Mesenchymal stem cell (in vitro differentiated cells and primary cell): ENCODE data around the gene ZDHHC18.

ENCODE experiments used
- DNase-seq: peaks from one replicate; pipeline ENCODE4 v3.0.0-alpha.2; 2013
- H2AFZ ChIP-seq: one replicate; pipeline ENCODE4 v1.6.1; 2013; ENCODE audit warnings: low read depth, mild to moderate bottlenecking, control low read depth, inconsistent platforms, low read length, moderate library complexity
- H2AK5ac ChIP-seq: 2 replicates; pipeline ENCODE4 v1.6.1; 2013; ENCODE audit warnings: low read length, moderate library complexity, mild to moderate bottlenecking, inconsistent platforms; ENCODE audit not compliant: severe bottlenecking
- H2BK120ac ChIP-seq: one replicate; pipeline ENCODE4 v1.6.1; 2013; ENCODE audit warnings: low read depth, mild to moderate bottlenecking, inconsistent platforms, low read length, moderate library complexity
- H2BK12ac ChIP-seq, 2 experiments: one replicate each; pipeline ENCODE4 v1.6.1; 2013; ENCODE audit warnings: inconsistent platforms in 2 of 2, low read length in 2 of 2, mild to moderate bottlenecking in 2 of 2, moderate library complexity in 2 of 2, control low read depth in 1 of 2
- H2BK15ac ChIP-seq: one replicate; pipeline ENCODE4 v1.6.1; 2013; ENCODE audit warnings: mild to moderate bottlenecking, low read depth, inconsistent platforms; ENCODE audit not compliant: poor library complexity, severe bottlenecking
- H2BK5ac ChIP-seq: 2 replicates; pipeline ENCODE4 v1.6.1; 2013; ENCODE audit warnings: low read depth, mild to moderate bottlenecking, low read length, control low read depth, inconsistent platforms; ENCODE audit not compliant: poor library complexity, severe bottlenecking
- H3K14ac ChIP-seq, 2 experiments: one replicate each; pipeline ENCODE4 v1.6.1; 2013; ENCODE audit warnings: inconsistent platforms in 2 of 2, low read length in 2 of 2, control low read depth in 1 of 2, mild to moderate bottlenecking in 1 of 2, moderate library complexity in 1 of 2
- H3K18ac ChIP-seq, 2 experiments: one replicate each; pipeline ENCODE4 v1.6.1; 2013; ENCODE audit warnings: inconsistent platforms in 2 of 2, low read length in 2 of 2, control low read depth in 1 of 2, low read depth in 1 of 2, mild to moderate bottlenecking in 1 of 2
- H3K23ac ChIP-seq, 2 experiments: one replicate each; pipeline ENCODE4 v1.6.1; 2013; ENCODE audit warnings: inconsistent platforms in 2 of 2, low read length in 2 of 2, mild to moderate bottlenecking in 2 of 2, moderate library complexity in 2 of 2, control low read depth in 1 of 2
- H3K27ac ChIP-seq: 2 replicates; pipeline ENCODE4 v1.5.1; 2013; ENCODE audit warnings: mild to moderate bottlenecking, moderate library complexity, low read length, control low read depth, inconsistent platforms; ENCODE audit not compliant: poor library complexity, severe bottlenecking
- H3K27me3 ChIP-seq, 2 experiments: 2 replicates each; pipeline versions ENCODE4 v1.6.1 to v1.7.0; 2013; ENCODE audit warnings: low read length in 2 of 2, mild to moderate bottlenecking in 2 of 2, moderate library complexity in 2 of 2, control low read depth in 1 of 2, inconsistent platforms in 1 of 2; ENCODE audit not compliant: control insufficient read depth in 1 of 2, insufficient read depth in 1 of 2
- H3K36me3 ChIP-seq, 2 experiments: 2 replicates each; pipeline versions ENCODE4 v1.6.1 to v1.7.0; 2013; ENCODE audit warnings: low read length in 2 of 2, control low read depth in 1 of 2, inconsistent platforms in 1 of 2, low read depth in 1 of 2, mild to moderate bottlenecking in 1 of 2; ENCODE audit not compliant: insufficient read depth in 2 of 2, control insufficient read depth in 1 of 2
- H3K4ac ChIP-seq, 2 experiments: one replicate each; pipeline ENCODE4 v1.6.1; 2013; ENCODE audit warnings: inconsistent platforms in 2 of 2, low read length in 2 of 2, mild to moderate bottlenecking in 2 of 2, moderate library complexity in 2 of 2, control low read depth in 1 of 2, low read depth in 1 of 2
- H3K4me1 ChIP-seq: 2 replicates; pipeline ENCODE4 v1.6.1; 2013; ENCODE audit warnings: low read depth, low read length, control low read depth; ENCODE audit not compliant: control insufficient read depth, insufficient read depth
- H3K4me2 ChIP-seq: 2 replicates; pipeline ENCODE4 v1.6.1; 2013; ENCODE audit warnings: low read length, mild to moderate bottlenecking, inconsistent platforms; ENCODE audit not compliant: poor library complexity, severe bottlenecking
- H3K4me3 ChIP-seq, 2 experiments: 2 replicates each; pipeline versions ENCODE4 v1.5.1 to v1.7.0; 2013; ENCODE audit warnings: low read length in 2 of 2, mild to moderate bottlenecking in 2 of 2, control low read depth in 1 of 2, low read depth in 1 of 2; ENCODE audit not compliant: insufficient read depth in 1 of 2
- H3K79me1 ChIP-seq: replicated peaks from 2 replicates; pipeline ENCODE4 v1.6.1; 2013; ENCODE audit warnings: mild to moderate bottlenecking, control low read depth, low read length, inconsistent platforms; ENCODE audit not compliant: poor library complexity, severe bottlenecking
- H3K9ac ChIP-seq: 2 replicates; pipeline ENCODE4 v1.7.0; 2013; ENCODE audit warnings: mild to moderate bottlenecking, low read length, moderate library complexity
- H3K9me3 ChIP-seq: 2 replicates; pipeline ENCODE4 v1.7.0; 2013; ENCODE audit warnings: mild to moderate bottlenecking, low read length; ENCODE audit not compliant: control insufficient read depth
- H4K8ac ChIP-seq: one replicate; pipeline ENCODE4 v1.6.1; 2013; ENCODE audit warnings: inconsistent platforms, mild to moderate bottlenecking, low read length, moderate library complexity
- H4K91ac ChIP-seq: one replicate; pipeline ENCODE4 v1.6.1; 2013; ENCODE audit warnings: mild to moderate bottlenecking, low read length, inconsistent platforms
- WGBS: methylation state at CpG from one replicate; pipeline ENCODE4 v1.1.7; 2013; ENCODE audit warnings: mixed read lengths; 5-methylcytosine and 5-hydroxymethylcytosine counted together

Gene ZDHHC18

DNA sequence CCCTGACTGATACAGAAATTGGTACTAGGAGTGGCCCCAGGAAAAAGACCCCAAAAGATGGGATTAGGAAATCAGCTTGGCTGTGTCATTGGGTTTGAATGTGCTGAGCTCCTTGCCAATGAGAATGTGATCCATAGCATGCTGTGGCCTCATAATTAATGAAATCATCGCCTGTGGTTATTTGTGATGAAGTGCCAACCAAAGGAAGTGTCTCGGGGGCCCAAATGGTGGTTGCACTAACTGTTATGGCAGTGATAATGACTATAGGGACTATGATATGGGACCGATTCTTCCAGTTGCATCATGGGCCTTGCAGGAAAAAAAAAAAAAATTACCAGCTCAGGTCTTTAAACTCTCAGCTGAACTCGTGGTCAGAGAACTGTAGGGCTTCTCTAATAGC lies 15.4 kb upstream of the ZDHHC18 start:
- H3K14ac ChIP-seq: no peak overlapping the region
- no peak overlapping the region for H4K91ac ChIP-seq
- no peak overlapping the region for H3K4me3 ChIP-seq
- no peaks in the 10 kb centered on the region for H3K27me3 ChIP-seq
- H3K4ac ChIP-seq: no peak overlapping the region
- no peak overlapping the region for H2BK120ac ChIP-seq
- no peak for DNase-seq
- H3K23ac ChIP-seq: no peak overlapping the region
- no peak overlapping the region for H3K4me2 ChIP-seq
- WGBS: 89% methylated on average over 4 of the region's 4 CpGs
- no peaks in the 10 kb centered on the region for H3K4me1 ChIP-seq
- no peak overlapping the region for H2AFZ ChIP-seq
- H3K27ac ChIP-seq: no peak overlapping the region
- no peak overlapping the region for H2BK15ac ChIP-seq
- H3K79me1 ChIP-seq: no peaks in the 10 kb centered on the region
- no peaks in the 10 kb centered on the region for H3K36me3 ChIP-seq
- H2BK5ac ChIP-seq: no peak overlapping the region
- H3K9ac ChIP-seq: no peak overlapping the region
- no peak overlapping the region for H3K18ac ChIP-seq
- H3K9me3 ChIP-seq: no peaks in the 10 kb centered on the region
- no peak overlapping the region for H2AK5ac ChIP-seq
- no peak overlapping the region for H2BK12ac ChIP-seq
- H4K8ac ChIP-seq: no peak overlapping the region

DNA sequence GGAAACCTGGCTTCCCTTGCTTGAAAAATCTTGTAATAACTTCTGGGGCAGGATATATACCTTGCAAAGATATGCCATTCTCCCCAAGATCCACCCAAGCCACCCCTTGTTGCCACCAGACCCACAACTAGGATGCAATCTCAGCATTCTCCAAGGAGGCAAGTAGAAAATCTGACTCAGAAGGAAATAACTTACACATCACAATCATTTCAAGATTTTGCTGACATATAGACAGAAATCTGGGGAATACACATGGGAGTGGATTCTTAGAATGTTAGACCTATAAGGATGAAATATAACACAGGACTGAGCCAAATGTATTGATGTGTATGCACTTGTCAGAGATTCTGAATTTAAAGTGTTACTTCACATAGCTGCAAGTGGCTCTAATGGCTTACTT lies 14.8 kb upstream of the ZDHHC18 start:
- Histone ChIP-seq H3K4me2 (no peak overlapping the region), H3K18ac (no peak overlapping the region), H4K8ac (no peak overlapping the region), H2AFZ (no peak overlapping the region), H2BK120ac (no peak overlapping the region), H3K27ac (no peak overlapping the region), H2AK5ac (no peak overlapping the region), H3K4ac (no peak overlapping the region), H3K36me3 (no peaks in the 10 kb centered on the region), H3K9me3 (no peaks in the 10 kb centered on the region), H3K4me3 (no peak overlapping the region), H2BK12ac (no peak overlapping the region), H2BK15ac (no peak overlapping the region), H3K14ac (no peak overlapping the region), H3K79me1 (no peaks in the 10 kb centered on the region), H2BK5ac (no peak overlapping the region), H3K4me1 (no peaks in the 10 kb centered on the region), H4K91ac (no peak overlapping the region), H3K9ac (no peak overlapping the region), H3K23ac (no peak overlapping the region), H3K27me3 (no peaks in the 10 kb centered on the region)
- DNase-seq: no peak

DNA sequence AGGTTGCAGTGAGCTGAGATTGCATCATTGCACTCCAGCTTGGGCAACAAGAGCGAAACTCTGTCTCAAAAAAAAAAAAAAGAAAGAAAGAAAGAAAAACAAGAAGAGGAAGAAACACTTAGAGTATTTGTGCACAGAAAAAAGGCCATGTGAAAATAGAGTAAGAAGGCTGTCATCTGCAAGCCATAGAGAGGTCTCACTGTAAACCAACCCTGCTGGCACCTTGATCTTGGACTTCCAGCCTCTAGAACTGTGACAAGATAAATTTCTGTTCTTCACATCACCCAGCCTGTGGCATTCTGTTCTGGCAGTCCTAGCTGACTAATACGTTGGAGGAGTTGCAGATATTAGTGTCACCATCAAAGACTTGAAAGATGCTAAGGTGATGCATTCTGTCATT lies 12.1 kb upstream of the ZDHHC18 start:
- no peak overlapping the region for H3K27ac ChIP-seq
- DNase-seq: no peak
- H3K4me2 ChIP-seq: no peak overlapping the region
- no peaks in the 10 kb centered on the region for H3K79me1 ChIP-seq
- no peak overlapping the region for H2BK5ac ChIP-seq
- H3K4ac ChIP-seq: no peak overlapping the region
- no peak overlapping the region for H2BK12ac ChIP-seq
- H3K4me1 ChIP-seq: no peaks in the 10 kb centered on the region
- H2AFZ ChIP-seq: no peak overlapping the region
- no peaks in the 10 kb centered on the region for H3K9me3 ChIP-seq
- H3K27me3 ChIP-seq: no peaks in the 10 kb centered on the region
- WGBS: 100% methylated on average over 1 of the region's 2 CpGs
- no peak overlapping the region for H2AK5ac ChIP-seq
- no peak overlapping the region for H3K23ac ChIP-seq
- no peak overlapping the region for H2BK15ac ChIP-seq
- H3K9ac ChIP-seq: no peak overlapping the region
- no peaks in the 10 kb centered on the region for H3K36me3 ChIP-seq
- no peak overlapping the region for H2BK120ac ChIP-seq
- no peak overlapping the region for H3K18ac ChIP-seq
- no peak overlapping the region for H4K91ac ChIP-seq
- H3K4me3 ChIP-seq: no peak overlapping the region
- H3K14ac ChIP-seq: no peak overlapping the region
- no peak overlapping the region for H4K8ac ChIP-seq

DNA sequence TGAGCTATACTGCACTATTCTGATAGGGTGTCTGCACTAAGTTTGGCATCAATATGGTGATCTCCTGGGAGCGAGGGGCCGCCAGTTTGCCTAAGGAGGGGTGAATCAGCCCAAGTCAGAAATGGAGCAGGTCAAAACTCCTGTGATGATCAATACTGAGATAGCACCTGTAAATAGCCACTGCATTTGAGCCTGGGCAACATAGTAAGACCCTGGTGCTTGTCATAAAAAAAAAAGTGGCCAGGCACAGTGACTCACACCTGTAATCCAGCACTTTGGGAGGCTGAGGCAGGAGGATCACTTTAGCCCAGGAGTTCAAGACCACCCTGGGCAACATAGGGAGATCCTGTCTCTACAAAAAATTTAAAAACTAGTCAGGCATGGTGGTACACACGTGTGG lies 11.6 kb upstream of the ZDHHC18 start:
- Histone ChIP-seq H3K4me2 (no peak overlapping the region), H3K23ac (no peak overlapping the region), H3K79me1 (no peaks in the 10 kb centered on the region), H3K27me3 (no peaks in the 10 kb centered on the region), H3K4me3 (no peak overlapping the region), H3K9me3 (no peaks in the 10 kb centered on the region), H2BK15ac (no peak overlapping the region), H2BK120ac (no peak overlapping the region), H4K91ac (no peak overlapping the region), H2AK5ac (no peak overlapping the region), H3K18ac (no peak overlapping the region), H2BK5ac (no peak overlapping the region), H3K9ac (no peak overlapping the region), H4K8ac (no peak overlapping the region), H2AFZ (no peak overlapping the region), H3K4me1 (no peaks in the 10 kb centered on the region), H3K27ac (no peak overlapping the region), H3K36me3 (no peaks in the 10 kb centered on the region), H3K14ac (no peak overlapping the region), H3K4ac (no peak overlapping the region), H2BK12ac (no peak overlapping the region)
- 94% methylated on average over 3 of the region's 3 CpGs for WGBS
- DNase-seq: no peak
